Measurements from ENCODE around the gene NARF.

DNA sequence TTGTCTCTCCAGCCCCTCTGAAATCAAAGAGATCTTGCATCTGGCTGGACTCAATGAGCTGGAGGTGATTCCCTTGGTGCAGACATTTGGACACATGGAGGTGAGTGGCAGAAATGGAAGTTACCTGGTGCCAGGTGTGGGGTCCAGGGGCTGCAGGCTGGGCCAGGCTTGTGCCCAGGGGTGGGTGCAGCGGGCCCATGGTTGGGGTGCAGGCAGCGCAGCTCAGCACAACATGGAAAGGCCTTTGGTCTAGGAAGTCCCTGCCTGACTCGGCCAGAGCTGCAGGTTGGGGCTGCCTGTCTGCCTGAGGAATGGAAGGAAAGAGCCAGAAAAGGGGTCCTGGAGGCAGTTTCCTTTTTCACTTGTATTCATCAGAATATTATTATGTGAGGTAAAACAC, 30.0 kb upstream of the NARF start:
- TF ChIP-seq, protein P1, sequence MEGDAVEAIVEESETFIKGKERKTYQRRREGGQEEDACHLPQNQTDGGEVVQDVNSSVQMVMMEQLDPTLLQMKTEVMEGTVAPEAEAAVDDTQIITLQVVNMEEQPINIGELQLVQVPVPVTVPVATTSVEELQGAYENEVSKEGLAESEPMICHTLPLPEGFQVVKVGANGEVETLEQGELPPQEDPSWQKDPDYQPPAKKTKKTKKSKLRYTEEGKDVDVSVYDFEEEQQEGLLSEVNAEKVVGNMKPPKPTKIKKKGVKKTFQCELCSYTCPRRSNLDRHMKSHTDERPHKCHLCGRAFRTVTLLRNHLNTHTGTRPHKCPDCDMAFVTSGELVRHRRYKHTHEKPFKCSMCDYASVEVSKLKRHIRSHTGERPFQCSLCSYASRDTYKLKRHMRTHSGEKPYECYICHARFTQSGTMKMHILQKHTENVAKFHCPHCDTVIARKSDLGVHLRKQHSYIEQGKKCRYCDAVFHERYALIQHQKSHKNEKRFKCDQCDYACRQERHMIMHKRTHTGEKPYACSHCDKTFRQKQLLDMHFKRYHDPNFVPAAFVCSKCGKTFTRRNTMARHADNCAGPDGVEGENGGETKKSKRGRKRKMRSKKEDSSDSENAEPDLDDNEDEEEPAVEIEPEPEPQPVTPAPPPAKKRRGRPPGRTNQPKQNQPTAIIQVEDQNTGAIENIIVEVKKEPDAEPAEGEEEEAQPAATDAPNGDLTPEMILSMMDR (IDR thresholded peaks at IDR 0.05): no peak
- TF ChIP-seq POLR2A (IDR thresholded peaks at IDR 0.05) (no peak), POLR2AphosphoS5 (IDR thresholded peaks at IDR 0.05; ENCODE audit: insufficient read depth in 1 of 2, low read depth in 1 of 2) (no peak)
